HEK293T (cell line): Measurements from ENCODE around the gene HPGD.

Source experiments
- CTCF ChIA-PET: fragments of 350-600 bp; formaldehyde crosslinking; extraction: SDS; loops from one replicate; lab custom pipeline; 2021; ENCODE audit warnings: antibody characterized with exemption, inconsistent platforms; lab: Yijun Ruan, JAX
- POLR2A ChIA-PET: fragments of 350-600 bp; formaldehyde crosslinking; extraction: SDS; loops from one replicate; lab custom pipeline; 2020; ENCODE audit warnings: antibody characterized with exemption, inconsistent platforms; lab: Yijun Ruan, JAX
- DNase-seq: peaks from one replicate; pipeline ENCODE4 v3.0.0; 2012; ENCODE audit warnings: mixed read lengths; ENCODE audit errors: extremely low spot score
- ARNT ChIP-seq: fragments of 450-650 bp; IDR thresholded peaks from 2 replicates; pipeline ENCODE4 v1.6.1; 2017; ENCODE audit warnings: mild to moderate bottlenecking
- BHLHE40 ChIP-seq: fragments of 450-650 bp; IDR thresholded peaks from 2 replicates; pipeline ENCODE4 v1.6.1; 2016; ENCODE audit warnings: mild to moderate bottlenecking, moderate library complexity, borderline replicate concordance
- CTBP1 ChIP-seq: fragments of 450-650 bp; IDR thresholded peaks from 2 replicates; pipeline ENCODE4 v1.6.1; 2016; ENCODE audit warnings: borderline replicate concordance
- ELF4 ChIP-seq: fragments of 450-650 bp; IDR thresholded peaks from 2 replicates; pipeline ENCODE4 v1.6.1; 2017; ENCODE audit warnings: antibody characterized with exemption
- FOXA1 ChIP-seq: fragments of 450-650 bp; IDR thresholded peaks from 2 replicates; pipeline ENCODE4 v1.6.1; 2016; ENCODE audit warnings: mild to moderate bottlenecking
- FOXK2 ChIP-seq: fragments of 450-650 bp; IDR thresholded peaks from 2 replicates; pipeline ENCODE4 v1.6.1; 2016; ENCODE audit warnings: mild to moderate bottlenecking
- FOXM1 ChIP-seq: fragments of 450-650 bp; IDR thresholded peaks from 2 replicates; pipeline ENCODE4 v1.6.1; 2017; ENCODE audit warnings: mild to moderate bottlenecking, borderline replicate concordance
- HDGF ChIP-seq: fragments of 450-650 bp; IDR thresholded peaks from 2 replicates; pipeline ENCODE4 v1.6.1; 2017; ENCODE audit warnings: antibody characterized with exemption, borderline replicate concordance
- L3MBTL2 ChIP-seq: fragments of 450-650 bp; conservative IDR thresholded peaks from 2 replicates; pipeline ENCODE4 v1.6.1; 2016; ENCODE audit warnings: mild to moderate bottlenecking
- LEF1 ChIP-seq: fragments of 450-650 bp; IDR thresholded peaks from 2 replicates; pipeline ENCODE4 v1.6.1; 2017; ENCODE audit warnings: mild to moderate bottlenecking, borderline replicate concordance
- NFRKB ChIP-seq: fragments of 450-650 bp; IDR thresholded peaks from 2 replicates; pipeline ENCODE4 v1.6.1; 2016; ENCODE audit warnings: mild to moderate bottlenecking, moderate library complexity
- PKNOX1 ChIP-seq: fragments of 450-650 bp; IDR thresholded peaks from 2 replicates; pipeline ENCODE4 v1.6.1; 2016
- SP1 ChIP-seq: fragments of 450-650 bp; IDR thresholded peaks from 2 replicates; pipeline ENCODE4 v1.6.1; 2017
- SUZ12 ChIP-seq: fragments of 450-650 bp; IDR thresholded peaks from 2 replicates; pipeline ENCODE4 v1.6.1; 2016; ENCODE audit warnings: mild to moderate bottlenecking
- TARDBP ChIP-seq: fragments of 450-650 bp; IDR thresholded peaks from 2 replicates; pipeline ENCODE4 v1.6.1; 2016
- ZNF384 ChIP-seq: fragments of 450-650 bp; IDR thresholded peaks from 2 replicates; pipeline ENCODE4 v1.6.1; 2016

Gene HPGD

DNA sequence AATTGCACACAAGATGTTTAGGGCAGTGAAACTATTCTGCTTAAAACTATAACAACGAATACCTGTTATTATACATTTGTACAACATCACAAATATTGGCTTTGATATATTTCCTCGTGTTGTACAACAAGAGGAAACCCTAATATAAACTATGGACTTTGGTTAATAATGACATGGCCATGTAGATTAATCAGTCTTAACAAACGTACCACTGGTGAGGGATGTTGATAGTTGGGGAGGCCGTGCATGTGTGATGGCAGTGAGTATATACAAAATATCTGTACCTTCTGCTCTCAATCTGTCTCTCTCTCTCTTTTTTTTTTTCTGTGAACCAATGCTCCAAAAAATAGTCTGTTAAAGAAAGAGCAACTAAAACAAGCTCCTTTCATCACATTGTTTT is 22.2 kb upstream of the HPGD start:
- TF ChIP-seq SUZ12: no peak
- TF ChIP-seq ZNF384: no peak
- TF ChIP-seq FOXK2: no peak
- TF ChIP-seq PKNOX1: no peak
- TF ChIP-seq FOXA1: no peak
- TF ChIP-seq FOXM1: no peak
- no peak for TF ChIP-seq BHLHE40
- no peak for TF ChIP-seq HDGF
- DNase-seq: no peak
- POLR2A ChIA-PET: no interaction called here
- CTCF ChIA-PET: no interaction called here

GRCh38 chr4:174540175-174540574 is 17.9 kb upstream of the HPGD start:
- ChIA-PET POLR2A (no interaction called here), CTCF (no interaction called here)
- no peak for DNase-seq
- no peak for TF ChIP-seq FOXM1
- no peak for TF ChIP-seq BHLHE40
- TF ChIP-seq FOXA1: no peak
- TF ChIP-seq LEF1: no peak
- no peak for TF ChIP-seq SUZ12
- no peak for TF ChIP-seq HDGF
- TF ChIP-seq TARDBP: no peak
- TF ChIP-seq L3MBTL2: no peak
- no peak for TF ChIP-seq CTBP1
- no peak for TF ChIP-seq ZNF384
- no peak for TF ChIP-seq SP1
- TF ChIP-seq PKNOX1: no peak
- TF ChIP-seq NFRKB: no peak
- TF ChIP-seq FOXK2: no peak
- TF ChIP-seq ELF4: no peak

DNA sequence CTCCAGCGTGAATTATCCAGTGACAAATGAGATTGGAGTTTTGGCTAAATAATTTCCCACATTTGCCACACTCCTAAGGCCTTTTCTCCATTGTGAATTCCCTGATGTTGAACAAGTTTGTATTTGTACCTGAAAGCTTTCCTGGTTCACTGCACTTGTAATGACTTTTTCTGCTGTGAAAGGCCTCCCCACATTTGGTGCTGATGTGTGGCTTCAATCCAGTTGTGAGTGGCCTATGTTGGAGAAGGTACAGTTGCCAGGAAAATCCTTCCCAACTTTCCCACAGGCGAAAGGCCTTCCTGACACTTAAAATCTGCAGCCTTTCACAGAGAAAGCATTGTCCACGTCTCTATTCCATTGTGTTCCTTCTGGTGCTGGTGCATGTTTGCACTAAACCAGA is 17.3 kb upstream of the HPGD start:
- TF ChIP-seq BHLHE40 (no peak), FOXA1 (no peak), NFRKB (no peak), TARDBP (no peak), L3MBTL2 (no peak), ZNF384 (no peak), SUZ12 (no peak), FOXM1 (no peak), PKNOX1 (no peak)
- ChIA-PET POLR2A (no interaction called here), CTCF (no interaction called here)
- no peak for DNase-seq

DNA sequence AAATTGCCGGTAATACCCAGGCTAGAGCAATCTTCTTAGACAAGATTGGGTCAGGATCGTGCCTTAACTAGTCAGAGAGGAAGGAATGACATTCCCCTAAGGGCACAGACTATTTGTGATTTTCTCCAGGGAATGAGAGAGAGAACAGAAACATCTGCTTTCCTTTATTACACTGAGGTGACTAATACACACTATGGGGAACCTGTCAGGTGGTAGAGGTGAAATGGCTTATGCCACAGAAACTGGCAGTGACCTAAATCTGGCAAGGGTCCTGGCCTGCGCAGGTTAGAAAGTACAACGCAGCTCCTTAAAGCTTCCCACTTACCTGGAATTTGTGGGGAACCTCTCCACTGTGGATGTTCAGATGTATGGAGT is 16.6 kb upstream of the HPGD start:
- ChIA-PET POLR2A (no interaction called here), CTCF (no interaction called here)
- no peak for DNase-seq
- no peak for TF ChIP-seq BHLHE40
- no peak for TF ChIP-seq PKNOX1
- TF ChIP-seq SP1: no peak
- TF ChIP-seq HDGF: no peak
- TF ChIP-seq FOXA1: no peak
- TF ChIP-seq ELF4: no peak
- no peak for TF ChIP-seq TARDBP
- TF ChIP-seq ARNT: no peak
- no peak for TF ChIP-seq FOXM1
- no peak for TF ChIP-seq NFRKB
- TF ChIP-seq SUZ12: no peak
- no peak for TF ChIP-seq ZNF384
- no peak for TF ChIP-seq LEF1
- TF ChIP-seq L3MBTL2: no peak
- TF ChIP-seq CTBP1: no peak
- no peak for TF ChIP-seq FOXK2

- ChIA-PET CTCF (no interaction called here), POLR2A (no interaction called here)
- no peak for DNase-seq
Observed at GRCh38 chr4:174538123-174538875, 16.0 kb upstream of the HPGD start.

GRCh38 chr4:174537634-174538033 is 15.3 kb upstream of the HPGD start:
- TF ChIP-seq ZNF384: peak; percentile 64
- TF ChIP-seq BHLHE40: no peak
- no peak for TF ChIP-seq ELF4
- TF ChIP-seq FOXK2: no peak
- TF ChIP-seq SP1: no peak
- POLR2A ChIA-PET: no interaction called here
- DNase-seq: no peak
- CTCF ChIA-PET: interaction anchor here (0.6 kb wide), 1 partner anchor 76 kb away, joined by 3 read pairs; no protein-coding TSS in a partner anchor

More at GRCh38 chr4:174538123-174538875, 16.0 kb upstream of the HPGD start:
- no peak for TF ChIP-seq TARDBP
- no peak for TF ChIP-seq ZNF384
- no peak for TF ChIP-seq LEF1
- TF ChIP-seq ARNT: no peak
- TF ChIP-seq FOXA1: no peak
- no peak for TF ChIP-seq ELF4
